ENCODE results near the gene SYTL2.
"Not testable (repeated sequence)": the region's sequence is repeated elsewhere in the genome, so short reads cannot be mapped to it uniquely, and the experiment has no call there.

DNA sequence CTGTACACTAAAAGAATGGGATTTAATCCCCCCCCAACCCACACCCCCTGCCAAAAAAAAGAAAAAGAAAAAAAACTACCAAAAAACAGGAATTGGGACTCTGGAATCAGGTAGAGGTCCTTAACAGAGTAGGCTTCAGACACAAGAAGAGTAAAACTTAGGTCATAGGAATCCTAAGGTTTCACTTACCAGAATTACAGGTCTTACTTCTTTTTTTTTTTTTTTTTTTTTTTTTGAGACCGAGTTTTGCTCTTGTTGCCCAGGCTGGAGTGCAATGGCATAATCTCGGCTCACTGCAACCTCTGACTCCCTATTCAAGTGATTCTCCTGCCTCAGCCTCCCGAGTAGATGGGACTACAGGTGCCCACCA, 33.4 kb downstream of the SYTL2 start:
- TF ChIP-seq, protein P1, sequence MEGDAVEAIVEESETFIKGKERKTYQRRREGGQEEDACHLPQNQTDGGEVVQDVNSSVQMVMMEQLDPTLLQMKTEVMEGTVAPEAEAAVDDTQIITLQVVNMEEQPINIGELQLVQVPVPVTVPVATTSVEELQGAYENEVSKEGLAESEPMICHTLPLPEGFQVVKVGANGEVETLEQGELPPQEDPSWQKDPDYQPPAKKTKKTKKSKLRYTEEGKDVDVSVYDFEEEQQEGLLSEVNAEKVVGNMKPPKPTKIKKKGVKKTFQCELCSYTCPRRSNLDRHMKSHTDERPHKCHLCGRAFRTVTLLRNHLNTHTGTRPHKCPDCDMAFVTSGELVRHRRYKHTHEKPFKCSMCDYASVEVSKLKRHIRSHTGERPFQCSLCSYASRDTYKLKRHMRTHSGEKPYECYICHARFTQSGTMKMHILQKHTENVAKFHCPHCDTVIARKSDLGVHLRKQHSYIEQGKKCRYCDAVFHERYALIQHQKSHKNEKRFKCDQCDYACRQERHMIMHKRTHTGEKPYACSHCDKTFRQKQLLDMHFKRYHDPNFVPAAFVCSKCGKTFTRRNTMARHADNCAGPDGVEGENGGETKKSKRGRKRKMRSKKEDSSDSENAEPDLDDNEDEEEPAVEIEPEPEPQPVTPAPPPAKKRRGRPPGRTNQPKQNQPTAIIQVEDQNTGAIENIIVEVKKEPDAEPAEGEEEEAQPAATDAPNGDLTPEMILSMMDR (IDR thresholded peaks at IDR 0.05): not testable (repeated sequence)
- TF ChIP-seq POLR2A (IDR thresholded peaks at IDR 0.05); POLR2AphosphoS5 (IDR thresholded peaks at IDR 0.05; ENCODE audit: insufficient read depth in 1 of 2, low read depth in 1 of 2): not testable (repeated sequence)

Measured in vagina (tissue), 2 donors.